WTC11 (cell line): ENCODE data around the gene TTC33. TPM values are rescaled to one million over a fixed set of nuclear protein-coding genes. Genes with fewer than 3 reads are reported as not detected.

Source experiments
- ATAC-seq: fragments of 200-7000 bp; cut with Tn5 transposase; 2 replicates; pipeline ENCODE4 v1.10.0; 2021; ENCODE audit warnings: mild to moderate bottlenecking, moderate library complexity
- CTCF ChIA-PET: fragments of 300-600 bp; sonication (Branson Sonifier 250); formaldehyde crosslinking; loops from one replicate; lab custom pipeline; 2021; ENCODE audit warnings: antibody characterized with exemption; lab: Charles Lee
- POLR2A ChIA-PET: fragments of 350-600 bp; sonication (Branson Sonifier 250); formaldehyde crosslinking; loops from one replicate; lab custom pipeline; 2021; ENCODE audit warnings: antibody characterized with exemption; lab: Charles Lee
- DNase-seq: peaks from one replicate; pipeline ENCODE4 v3.0.0; 2021; ENCODE audit warnings: low spot score
- H3K27ac Mint-ChIP-seq: 2 replicates; pipeline ENCODE4 v1.8.0; 2021; ENCODE audit warnings: mixed read lengths
- H3K27me3 Mint-ChIP-seq: 2 replicates; pipeline ENCODE4 v1.8.0; 2021; ENCODE audit warnings: low read depth, mild to moderate bottlenecking, moderate library complexity, mixed read lengths
- H3K36me3 Mint-ChIP-seq: 2 replicates; pipeline ENCODE4 v1.8.0; 2021; ENCODE audit warnings: mixed read lengths
- H3K4me1 Mint-ChIP-seq: 2 replicates; pipeline ENCODE4 v1.8.0; 2022; ENCODE audit warnings: mixed read lengths
- H3K4me3 Mint-ChIP-seq: 2 replicates; pipeline ENCODE4 v1.8.0; 2021; ENCODE audit warnings: mild to moderate bottlenecking, moderate library complexity, mixed read lengths
- H3K9me3 Mint-ChIP-seq: 2 replicates; pipeline ENCODE4 v1.8.0; 2021; ENCODE audit warnings: mixed read lengths
- E2F4 ChIP-seq: sonication (generic); formaldehyde crosslinking; IDR thresholded peaks from 2 replicates; pipeline ENCODE4 v1.8.1; 2022; ENCODE audit warnings: low read depth, mild to moderate bottlenecking, moderate library complexity, missing genetic modification reagents, borderline replicate concordance
- ERG ChIP-seq: fragments of 250-450 bp; sonication (Bioruptor Pico); IDR thresholded peaks from 2 replicates; pipeline ENCODE4 v1.8.0; 2021; ENCODE audit warnings: mild to moderate bottlenecking
- FOXP4 ChIP-seq: sonication (generic); formaldehyde crosslinking; IDR thresholded peaks from 2 replicates; pipeline ENCODE4 v1.8.0; 2022; ENCODE audit warnings: mild to moderate bottlenecking, missing genetic modification reagents
- IRF2 ChIP-seq: sonication (generic); formaldehyde crosslinking; IDR thresholded peaks from 2 replicates; pipeline ENCODE4 v1.8.0; 2022; ENCODE audit warnings: low read depth, missing genetic modification reagents, borderline replicate concordance
- JAZF1 ChIP-seq: fragments of 250-450 bp; sonication (Bioruptor Pico); IDR thresholded peaks from 2 replicates; pipeline ENCODE4 v1.9.0; 2021; ENCODE audit warnings: moderate library complexity, mild to moderate bottlenecking, inconsistent platforms
- MLX ChIP-seq: sonication (generic); formaldehyde crosslinking; IDR thresholded peaks from 2 replicates; pipeline ENCODE4 v1.8.1; 2023; ENCODE audit warnings: mild to moderate bottlenecking, missing genetic modification reagents, moderate library complexity
- NFATC4 ChIP-seq: fragments of 250-450 bp; sonication (Bioruptor Pico); IDR thresholded peaks from 2 replicates; pipeline ENCODE4 v1.9.0; 2021; ENCODE audit warnings: mild to moderate bottlenecking
- PRRX2 ChIP-seq: fragments of 250-450 bp; sonication (Bioruptor Pico); IDR thresholded peaks from 2 replicates; pipeline ENCODE4 v1.8.0; 2021; ENCODE audit warnings: mild to moderate bottlenecking
- SMAD4 ChIP-seq: sonication (generic); formaldehyde crosslinking; IDR thresholded peaks from 2 replicates; pipeline ENCODE4 v1.8.0; 2022; ENCODE audit warnings: mild to moderate bottlenecking, missing genetic modification reagents
- TEAD4 ChIP-seq: sonication (generic); formaldehyde crosslinking; IDR thresholded peaks from 2 replicates; pipeline ENCODE4 v1.8.0; 2022; ENCODE audit warnings: mild to moderate bottlenecking, missing genetic modification reagents
- ZBTB43 ChIP-seq: sonication (generic); formaldehyde crosslinking; IDR thresholded peaks from 2 replicates; pipeline ENCODE4 v1.8.1; 2023; ENCODE audit warnings: mild to moderate bottlenecking, missing genetic modification reagents
- ZMAT4 ChIP-seq: fragments of 250-450 bp; sonication (Bioruptor Pico); IDR thresholded peaks from 2 replicates; pipeline ENCODE4 v1.9.0; 2021; ENCODE audit warnings: mild to moderate bottlenecking
- ZNF281 ChIP-seq: sonication (generic); formaldehyde crosslinking; IDR thresholded peaks from 2 replicates; pipeline ENCODE4 v1.8.0; 2023; ENCODE audit warnings: mild to moderate bottlenecking, missing genetic modification reagents
- ZNF425 ChIP-seq: fragments of 250-450 bp; sonication (Bioruptor Pico); conservative IDR thresholded peaks from 2 replicates; pipeline ENCODE4 v1.9.0; 2021; ENCODE audit warnings: mild to moderate bottlenecking
- ZSCAN18 ChIP-seq: fragments of 250-450 bp; sonication (Bioruptor Pico); IDR thresholded peaks from 2 replicates; pipeline ENCODE4 v2.1.2; 2022; ENCODE audit warnings: mild to moderate bottlenecking, moderate library complexity
- total RNA-seq: library from RNA; stranded (reverse); gene quantifications from 3 replicates; pipeline ENCODE4 v1.2.3, GENCODE V29; 2021

TTC33 gene
- total RNA-seq, 1 experiment from 2014 or later: 9.2 TPM

GRCh38 chr5:40499518-40500273, 256.1 kb downstream of the TTC33 start (continued):
- no peak for TF ChIP-seq ZBTB43
- TF ChIP-seq ZNF281 (CRISPR knock-in tag): no peak
- no peak for TF ChIP-seq NFATC4 (CRISPR knock-in tag)
- no peak for TF ChIP-seq MLX (CRISPR knock-in tag)

GRCh38 chr5:40499007-40499406, 256.8 kb downstream of the TTC33 start:
- no peak for TF ChIP-seq ZMAT4
- TF ChIP-seq, all 79 proteins: peak for 0
- H3K36me3 Mint-ChIP-seq: no peaks in the 10 kb centered on the region
- POLR2A ChIA-PET: no interaction called here
- CTCF ChIA-PET: no interaction called here
- no peak overlapping the region for H3K4me3 Mint-ChIP-seq
- H3K4me1 Mint-ChIP-seq: peaks cover 22% of the 10 kb centered on the region
- DNase-seq: no peak
- no peaks in the 10 kb centered on the region; the same call in 1 of the 2 replicates for H3K9me3 Mint-ChIP-seq
- no peak overlapping the region for H3K27ac Mint-ChIP-seq
- no peaks in the 10 kb centered on the region for H3K27me3 Mint-ChIP-seq
- no peak for ATAC-seq

GRCh38 chr5:40497573-40497972, 258.2 kb downstream of the TTC33 start:
- Mint-ChIP-seq H3K4me3 (no peak overlapping the region), H3K36me3 (no peaks in the 10 kb centered on the region), H3K9me3 (peaks cover 4% of the 10 kb centered on the region; the same call in 1 of the 2 replicates), H3K4me1 (peaks cover 22% of the 10 kb centered on the region), H3K27ac (no peak overlapping the region), H3K27me3 (no peaks in the 10 kb centered on the region)
- ChIA-PET CTCF (no interaction called here), POLR2A (no interaction called here)
- ATAC-seq: no peak
- no peak for DNase-seq
- TF ChIP-seq FOXP4 (no peak), PRRX2 (CRISPR knock-in tag) (no peak)

GRCh38 chr5:40495237-40495635, 260.5 kb downstream of the TTC33 start:
- CTCF ChIA-PET: no interaction called here
- H3K27ac Mint-ChIP-seq: no peak overlapping the region
- ATAC-seq (no peak), DNase-seq (no peak)
- no peaks in the 10 kb centered on the region for H3K27me3 Mint-ChIP-seq
- H3K4me1 Mint-ChIP-seq: peaks cover 22% of the 10 kb centered on the region
- no peak overlapping the region for H3K4me3 Mint-ChIP-seq
- H3K9me3 Mint-ChIP-seq: peaks cover 4% of the 10 kb centered on the region; the same call in 1 of the 2 replicates
- POLR2A ChIA-PET: no interaction called here
- no peaks in the 10 kb centered on the region for H3K36me3 Mint-ChIP-seq
- TF ChIP-seq ZSCAN18 (no peak), SMAD4 (CRISPR knock-in tag) (no peak), JAZF1 (no peak), IRF2 (no peak), TEAD4 (CRISPR knock-in tag) (no peak), ZNF425 (CRISPR knock-in tag) (no peak), E2F4 (CRISPR knock-in tag) (no peak), ERG (CRISPR knock-in tag) (no peak)
